GM21423 (cell line): ENCODE results near the gene ARNT2.
A peak's percentile ranks its signal among the peaks of the same experiment; 100 is the strongest.

Experiments
- ATAC-seq: cut with Tn5 transposase; IDR thresholded peaks from one replicate; pipeline ENCODE4 v1.9.1; 2021; ENCODE audit warnings: mild to moderate bottlenecking, moderate library complexity; ENCODE audit not compliant: unreplicated experiment

ARNT2 gene

GRCh38 chr15:80441041-80441440, 36.9 kb downstream of the ARNT2 start:
- ATAC-seq, result no peak

DNA sequence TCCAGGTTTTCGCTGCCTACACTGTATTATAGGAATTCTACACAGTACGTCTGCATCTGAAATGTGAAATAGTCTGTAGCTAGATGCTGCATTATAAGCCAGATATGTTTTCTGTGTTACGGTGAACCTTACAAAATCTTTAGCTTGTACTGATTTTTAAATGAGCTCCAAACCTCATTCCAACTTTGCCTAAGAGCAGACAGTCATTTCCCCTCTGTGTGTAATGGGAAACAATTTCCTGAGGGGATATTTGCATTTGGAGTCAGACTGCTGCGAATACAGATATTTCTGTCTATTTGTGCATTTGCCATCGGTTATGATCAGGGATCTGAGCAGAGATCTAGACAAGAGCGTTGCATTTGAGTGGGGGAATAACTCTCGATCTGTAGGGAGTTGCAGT, 37.5 kb downstream of the ARNT2 start:
- no peak for ATAC-seq

DNA sequence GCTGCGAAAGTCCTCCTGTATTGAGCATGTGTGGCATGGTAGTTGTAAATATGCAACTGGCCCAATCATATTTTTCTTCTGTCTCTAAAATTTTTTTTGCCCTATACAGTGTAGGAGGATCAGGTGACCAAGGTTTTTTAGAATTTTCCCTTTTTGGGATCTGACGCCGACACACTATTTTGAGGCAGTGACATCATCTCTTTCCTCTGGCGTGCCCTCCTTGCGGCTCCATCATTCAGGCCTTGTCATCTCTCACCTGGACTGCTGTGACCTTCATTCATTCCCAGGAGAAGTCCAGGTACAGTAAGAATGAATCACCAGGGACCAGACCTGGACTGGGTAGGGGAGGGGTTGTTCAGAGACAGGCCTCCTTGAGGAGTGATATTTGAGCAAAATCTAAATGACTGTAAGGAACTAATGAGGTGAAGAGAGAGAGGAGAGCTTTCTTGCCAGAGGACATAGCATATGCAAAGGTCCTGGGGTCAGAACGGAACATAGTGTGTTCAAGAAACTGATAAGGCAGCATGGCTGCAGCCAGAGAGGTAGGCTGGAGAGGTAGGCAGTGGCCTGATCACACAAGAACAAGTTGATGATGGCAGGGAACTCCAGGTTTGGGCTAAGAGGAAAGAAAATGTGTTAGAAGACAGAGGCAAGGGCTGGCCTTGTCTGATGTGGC, 38.7 kb downstream of the ARNT2 start:
- ATAC-seq, result no peak

DNA sequence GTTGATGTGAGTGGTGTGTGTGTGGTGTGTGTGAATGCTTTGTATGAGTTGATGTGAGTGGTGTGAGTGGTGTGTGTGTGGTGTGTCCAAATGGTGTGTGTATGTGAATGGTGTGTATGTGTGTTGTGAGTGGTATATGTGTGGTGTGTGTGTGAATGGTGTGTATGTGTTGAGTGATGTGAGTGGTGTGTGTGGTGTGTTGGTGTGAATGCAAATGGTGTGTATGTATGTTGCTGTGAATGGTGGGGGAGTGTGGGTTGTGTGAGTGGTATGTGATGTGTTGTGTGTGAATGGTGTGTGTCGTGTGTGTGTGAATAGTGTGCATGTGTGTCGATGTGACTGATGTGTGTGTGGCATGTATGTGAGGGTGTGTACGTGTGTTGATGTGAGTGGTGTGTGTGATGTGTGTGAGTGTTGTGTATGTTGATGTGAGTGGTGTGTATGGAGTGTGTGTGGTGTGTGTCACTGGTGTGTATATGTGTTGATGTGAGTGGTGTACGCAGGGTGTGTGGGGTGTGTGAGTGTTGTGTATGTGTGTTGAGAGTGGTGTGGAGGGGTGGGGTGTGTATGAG, 40.6 kb downstream of the ARNT2 start:
- ATAC-seq, result no peak

DNA sequence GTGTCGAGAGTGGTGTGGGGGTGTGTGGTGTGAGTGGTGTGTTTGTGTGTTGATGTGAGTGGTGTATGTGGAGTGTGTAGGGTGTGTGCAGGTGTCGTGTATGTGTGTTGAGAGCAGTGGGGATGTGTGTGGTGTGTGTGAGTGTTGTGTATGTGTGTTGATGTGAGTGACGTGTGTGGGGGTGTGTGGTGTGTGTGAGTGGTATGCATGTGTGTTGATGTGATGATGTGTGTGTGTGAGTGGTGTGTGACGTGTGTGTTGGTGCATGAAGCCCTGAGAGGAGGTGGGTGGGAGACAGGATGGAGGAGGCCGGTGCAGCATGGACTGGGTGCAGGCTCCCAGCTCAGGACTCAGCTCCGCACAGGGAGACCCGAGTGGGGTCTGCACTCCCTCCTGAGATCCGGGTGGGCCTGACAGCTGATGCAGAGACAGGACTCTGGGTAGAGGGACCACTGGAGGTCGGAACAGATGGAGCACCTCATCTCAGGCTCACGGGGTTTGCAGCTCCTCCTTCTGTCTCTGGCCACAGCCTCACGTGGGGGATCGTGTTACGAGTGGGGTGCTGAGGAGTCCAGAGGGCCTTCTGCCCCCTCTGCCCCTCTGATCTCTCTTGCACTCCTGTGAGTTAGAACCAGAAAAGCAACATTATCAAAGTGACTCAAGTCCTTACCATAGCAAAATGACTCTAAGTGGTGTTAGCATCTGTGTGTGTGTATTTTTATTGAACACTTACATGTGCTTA, 41.3 kb downstream of the ARNT2 start:
- ATAC-seq, result no peak

DNA sequence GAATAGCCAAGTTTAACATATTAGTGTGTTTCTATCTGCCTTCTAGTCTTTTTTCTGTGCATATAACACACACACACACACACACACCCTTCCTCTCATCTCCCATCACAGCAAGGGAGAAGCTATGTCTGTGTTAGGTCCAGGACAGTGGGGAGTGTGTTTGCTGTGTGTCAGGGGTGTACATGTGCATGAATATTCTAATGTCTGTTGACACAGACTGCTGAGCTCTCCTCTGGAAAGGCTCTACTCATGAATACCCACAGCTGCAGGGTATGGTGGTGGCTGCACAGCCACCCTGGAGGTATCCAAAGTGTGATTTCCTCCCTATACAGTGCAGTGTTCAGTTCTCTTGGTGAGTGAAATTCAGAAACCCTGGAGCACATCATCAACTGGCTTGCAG, 42.9 kb downstream of the ARNT2 start:
- ATAC-seq, result no peak

DNA sequence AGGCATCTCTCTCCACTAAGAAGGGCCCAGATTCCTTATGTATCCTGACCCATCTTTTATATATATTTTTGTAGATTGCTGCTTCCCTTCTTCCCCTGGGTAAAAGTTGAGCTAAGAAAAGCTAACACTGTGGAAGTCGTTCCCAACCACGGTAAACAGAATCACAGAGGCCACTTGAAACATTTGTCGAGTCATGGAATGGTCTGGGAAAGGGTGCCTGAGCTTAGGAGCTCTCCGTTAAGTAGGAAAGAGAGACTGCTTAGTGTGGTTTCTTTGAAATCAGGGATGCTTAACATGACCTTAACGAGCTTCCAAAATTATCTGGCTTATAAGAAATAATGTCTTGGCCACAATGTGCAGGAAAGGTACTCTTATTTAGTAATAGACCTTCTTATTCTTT, 45.6 kb downstream of the ARNT2 start:
- ATAC-seq, result no peak

DNA sequence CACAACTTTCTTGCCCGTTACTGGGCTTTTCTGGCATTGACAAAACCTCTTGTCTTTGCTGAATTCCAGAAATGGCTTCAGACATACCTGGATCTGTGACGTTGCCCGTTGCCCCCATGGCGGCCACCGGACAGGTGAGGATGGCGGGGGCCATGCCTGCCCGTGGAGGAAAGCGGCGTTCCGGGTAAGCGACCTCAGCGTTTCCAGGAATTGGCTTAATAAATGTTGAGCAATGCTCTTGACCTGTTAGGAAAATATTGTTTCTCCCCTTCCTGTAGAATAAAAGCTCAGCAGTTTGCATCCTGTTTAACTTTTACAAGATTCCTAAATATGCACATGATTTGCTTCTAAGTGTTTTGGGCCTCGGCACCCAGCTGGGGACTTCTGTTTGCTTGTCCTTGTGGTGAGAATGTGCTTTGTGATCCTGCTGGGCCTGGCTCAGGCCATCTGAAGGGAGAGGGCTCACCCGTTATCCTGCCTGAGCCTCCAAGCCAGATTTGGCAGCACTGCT, 46.7 kb downstream of the ARNT2 start:
- no peak for ATAC-seq

GRCh38 chr15:80452166-80452565, 48.0 kb downstream of the ARNT2 start:
- ATAC-seq, result no peak

DNA sequence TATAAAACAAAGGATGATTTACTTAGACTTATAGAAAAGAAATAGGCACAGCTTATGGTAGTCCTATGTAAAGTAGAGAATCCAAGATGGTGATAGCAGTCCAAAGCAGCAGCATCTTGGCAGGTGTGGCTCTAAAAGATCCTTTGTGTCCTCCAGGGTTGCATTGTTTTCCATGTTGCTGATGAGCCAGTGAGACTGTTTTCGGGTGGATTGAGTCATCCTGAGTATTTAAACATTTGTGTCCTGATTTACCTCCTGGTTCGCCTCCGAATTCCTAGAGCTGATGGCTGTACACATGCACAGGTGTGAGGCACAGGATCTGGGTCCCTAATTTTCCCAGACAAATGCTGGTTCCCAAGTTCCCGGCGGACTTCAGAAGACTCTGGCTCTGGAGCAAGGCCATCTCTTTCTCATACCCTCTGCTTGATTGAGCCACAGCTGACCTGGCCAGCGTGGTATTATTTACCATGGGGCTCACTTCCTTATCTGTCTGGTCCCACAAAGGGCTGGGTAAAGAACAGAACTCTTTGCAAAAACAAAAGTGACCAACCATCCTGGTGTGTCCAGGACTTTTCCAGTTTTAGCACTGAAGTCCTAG, 51.0 kb downstream of the ARNT2 start:
- ATAC-seq, result no peak

- ATAC-seq, result peak; percentile 78
These were observed 51.7 kb downstream of the ARNT2 start for GRCh38 chr15:80455668-80456442.

DNA sequence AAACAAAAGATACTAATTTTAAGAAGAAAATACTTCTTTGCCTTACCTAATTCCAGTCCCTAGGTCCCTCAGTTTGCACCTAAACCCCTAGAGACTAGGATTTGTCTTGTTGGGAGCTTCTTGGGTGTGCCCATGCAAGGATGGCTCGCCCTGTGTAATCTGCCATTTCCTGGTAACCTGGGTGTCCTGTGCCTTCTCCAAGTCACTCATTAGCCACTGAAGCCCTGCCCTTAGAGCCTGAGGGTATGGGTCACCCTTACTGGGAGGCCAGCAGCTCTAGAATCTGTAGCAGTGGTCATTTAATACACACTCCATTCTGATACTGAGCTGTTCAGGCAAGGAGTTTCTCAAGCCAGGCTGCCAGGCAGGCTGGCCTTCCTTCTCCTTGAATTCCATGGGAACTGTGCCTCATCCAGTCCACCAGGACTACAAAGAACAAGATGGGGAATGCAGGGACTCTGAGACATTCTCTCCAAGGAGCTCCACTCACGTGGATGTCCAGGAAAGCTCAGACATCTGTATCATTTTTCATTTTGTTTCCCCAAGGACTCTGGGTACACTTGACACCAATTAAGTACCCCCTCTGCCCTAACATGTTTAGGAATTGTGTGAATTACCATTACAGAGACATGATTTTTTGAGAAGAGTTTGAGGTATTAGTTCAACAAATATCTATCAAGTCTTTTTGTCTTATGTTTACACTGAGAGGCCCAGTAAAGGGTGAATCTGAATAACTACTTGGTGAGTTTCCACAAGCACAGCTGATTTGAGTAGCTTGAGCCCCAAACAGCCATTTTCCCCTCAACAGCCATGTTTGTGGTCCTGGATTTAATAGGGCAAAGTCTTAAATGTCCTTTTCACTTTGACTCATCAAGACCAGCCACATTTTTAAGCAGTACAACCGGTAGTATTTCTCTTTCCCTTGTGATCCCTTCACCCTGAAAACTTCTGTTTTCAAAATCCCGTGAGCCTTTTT, 52.6 kb downstream of the ARNT2 start:
- ATAC-seq, result no peak

DNA sequence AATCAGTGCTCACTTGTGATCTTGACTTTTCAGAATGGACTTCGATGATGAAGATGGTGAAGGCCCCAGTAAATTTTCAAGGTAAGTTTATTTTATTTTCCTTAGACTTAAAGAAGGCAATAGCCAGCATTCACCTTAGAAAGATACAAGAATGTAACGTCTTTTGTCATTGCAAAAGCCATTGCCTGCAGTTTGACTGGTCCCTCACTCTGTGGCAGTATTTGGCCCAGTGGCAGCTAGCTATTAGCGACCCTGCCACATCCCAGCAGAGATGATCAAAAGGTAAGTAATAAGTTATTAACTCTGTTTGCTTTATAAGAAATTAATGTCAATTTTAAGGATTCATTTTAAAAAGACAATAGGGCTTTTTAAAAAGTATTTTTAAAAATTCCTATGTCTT, 53.7 kb downstream of the ARNT2 start:
- ATAC-seq, result no peak

DNA sequence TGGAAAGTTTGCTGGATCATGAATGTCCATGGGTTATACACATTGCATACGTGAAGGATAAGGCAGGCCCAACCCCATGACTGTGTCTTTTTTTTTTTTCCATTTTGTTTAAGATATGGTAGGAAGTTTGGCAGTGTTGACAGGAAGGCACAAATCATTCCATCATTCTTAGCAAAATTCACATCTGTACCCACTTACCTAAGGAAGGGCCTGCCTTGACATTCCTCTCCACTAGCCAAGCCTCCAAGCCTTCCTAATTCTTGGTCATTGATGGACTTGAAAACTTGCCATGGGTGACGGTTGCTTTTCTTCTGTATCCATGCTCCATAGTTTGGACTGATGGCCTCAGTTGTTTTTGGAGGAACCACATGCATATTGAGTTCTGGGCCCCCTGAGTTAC, 54.4 kb downstream of the ARNT2 start:
- ATAC-seq, result no peak

GRCh38 chr15:80459380-80459779, 55.2 kb downstream of the ARNT2 start:
- ATAC-seq, result no peak

DNA sequence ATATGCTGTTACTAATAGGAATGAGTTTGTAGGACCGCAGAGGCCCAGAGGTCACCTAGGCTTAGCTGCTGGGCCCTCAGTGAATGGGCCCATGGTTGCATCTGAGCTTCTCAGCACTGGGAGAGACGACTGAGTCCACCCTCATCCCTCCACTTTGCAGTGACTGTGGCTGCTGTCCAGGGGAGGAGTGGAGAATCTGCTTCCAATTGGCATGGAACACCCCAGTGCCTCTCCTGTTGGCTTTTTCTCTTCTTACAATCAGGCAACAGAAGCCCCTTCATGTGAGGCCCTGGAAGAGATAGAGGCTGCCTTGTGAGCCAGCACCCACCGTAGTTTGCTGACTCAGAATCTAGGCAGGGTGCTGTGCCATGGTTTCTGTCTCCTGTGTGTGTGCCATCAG, 55.6 kb downstream of the ARNT2 start:
- no peak for ATAC-seq

DNA sequence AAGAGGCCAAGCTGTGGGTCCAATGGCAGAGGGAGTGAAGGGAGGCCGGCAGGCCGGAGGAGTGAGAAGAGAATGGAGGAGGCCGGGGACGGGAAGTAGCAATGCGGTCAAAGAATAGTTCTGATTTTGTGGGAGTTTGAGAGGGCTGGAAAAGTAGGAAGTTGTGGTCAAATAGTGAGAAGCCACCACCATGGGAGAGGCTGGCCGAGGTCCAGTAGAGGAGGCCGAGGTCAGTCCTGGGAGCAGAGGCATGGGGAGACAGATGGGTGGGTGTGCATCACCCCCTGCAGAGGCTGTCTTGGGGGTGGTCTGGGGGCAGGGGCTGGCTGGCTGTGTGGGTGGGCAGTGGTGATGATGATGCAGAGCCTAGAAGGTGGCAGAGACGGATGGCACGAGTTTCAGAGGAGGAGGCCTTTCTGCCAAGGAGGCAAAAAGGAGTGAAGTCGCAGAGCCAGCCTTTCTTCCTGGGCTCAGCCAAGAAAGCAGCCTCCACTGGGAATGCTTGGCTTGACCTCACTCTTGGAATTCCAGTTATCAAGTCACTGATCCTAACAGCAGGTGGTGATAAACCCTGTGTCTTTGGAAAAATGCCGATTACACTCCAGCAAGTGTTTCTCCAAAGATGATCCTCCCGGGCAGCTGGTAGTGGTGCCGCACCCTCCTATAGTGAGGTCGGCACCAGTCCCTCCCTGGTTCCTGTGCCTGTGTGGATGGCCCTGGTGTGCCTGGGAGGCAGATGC, 57.3 kb downstream of the ARNT2 start:
- no peak for ATAC-seq

DNA sequence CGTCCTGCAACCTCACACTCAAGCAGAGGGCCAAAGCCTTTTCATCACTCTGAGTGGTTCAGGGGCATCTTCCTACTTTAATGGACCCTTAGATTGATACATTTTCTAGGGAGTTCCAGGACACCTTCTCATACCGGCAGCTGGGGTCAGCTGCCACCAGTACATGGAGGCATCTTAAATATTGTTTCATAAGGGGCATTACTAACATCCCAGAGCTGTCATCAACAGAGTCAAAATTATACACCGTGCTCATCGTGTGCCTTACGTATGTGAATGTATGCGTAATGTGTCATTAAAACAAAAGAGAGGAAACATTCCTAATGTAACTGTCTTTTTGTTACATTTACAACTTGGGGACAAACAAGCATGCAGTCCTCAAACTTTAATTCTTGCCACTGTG, 57.9 kb downstream of the ARNT2 start:
- no peak for ATAC-seq

DNA sequence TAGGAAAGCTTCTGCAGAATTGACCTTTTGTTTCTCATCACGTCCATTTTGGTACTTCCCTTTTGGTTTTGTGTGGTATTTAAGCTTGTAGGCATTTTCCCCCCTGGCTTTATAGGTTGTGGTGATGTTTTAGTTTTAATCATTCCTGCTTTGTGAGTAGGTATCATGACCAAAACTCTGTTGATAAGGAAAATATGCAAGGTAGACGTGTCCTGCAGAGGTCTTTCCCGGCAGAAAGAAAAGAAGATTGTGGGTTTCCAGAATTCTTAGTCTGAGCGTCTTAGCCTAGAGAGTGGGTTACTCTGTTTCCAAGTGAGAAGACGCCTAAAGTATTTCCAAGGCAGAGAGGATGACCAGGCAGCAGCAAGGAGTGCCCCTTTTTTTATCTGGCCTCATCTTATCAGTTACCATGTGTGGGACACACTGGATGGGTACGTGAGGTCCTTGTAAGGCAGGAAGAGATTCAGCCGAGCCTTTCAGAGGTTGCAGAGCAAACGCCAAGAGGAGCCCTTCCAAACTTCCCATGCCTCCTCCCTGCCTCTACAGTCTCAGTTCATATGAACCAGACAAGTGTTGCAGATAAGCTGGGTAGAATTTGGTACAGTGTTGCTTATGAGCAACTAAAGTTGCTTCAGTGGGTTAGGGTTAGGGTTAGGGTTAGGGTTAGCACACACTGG, 58.8 kb downstream of the ARNT2 start:
- no peak for ATAC-seq
